Measurements from ENCODE around the gene TMEM258. TPM values are rescaled to one million over a fixed set of nuclear protein-coding genes. Genes with fewer than 3 reads are reported as not detected.

Gene TMEM258
- 10 to 100 TPM; 52.4 to 85.2 (median 62.0) TPM for total RNA-seq
- polyA plus RNA-seq = 100 to 1,000 TPM; 122 to 185 (median 125) TPM
- long read RNA-seq, donor 1, transcript TMEM258-204 (4 exons, 575 nt) = major isoform, 122 of 148 reads
- long read RNA-seq, donor 1, partial matches to known transcripts = 24 of 148 reads
- long read RNA-seq, donor 1, other reads (novel, unspliced or antisense) = 0 of 148 reads
- long read RNA-seq, donor 2, transcript TMEM258-204 (4 exons, 575 nt) = major isoform, 111 of 143 reads
- long read RNA-seq, donor 2, partial matches to known transcripts = 31 of 143 reads
- long read RNA-seq, donor 2, other reads (novel, unspliced or antisense) = 0 of 143 reads

DNA sequence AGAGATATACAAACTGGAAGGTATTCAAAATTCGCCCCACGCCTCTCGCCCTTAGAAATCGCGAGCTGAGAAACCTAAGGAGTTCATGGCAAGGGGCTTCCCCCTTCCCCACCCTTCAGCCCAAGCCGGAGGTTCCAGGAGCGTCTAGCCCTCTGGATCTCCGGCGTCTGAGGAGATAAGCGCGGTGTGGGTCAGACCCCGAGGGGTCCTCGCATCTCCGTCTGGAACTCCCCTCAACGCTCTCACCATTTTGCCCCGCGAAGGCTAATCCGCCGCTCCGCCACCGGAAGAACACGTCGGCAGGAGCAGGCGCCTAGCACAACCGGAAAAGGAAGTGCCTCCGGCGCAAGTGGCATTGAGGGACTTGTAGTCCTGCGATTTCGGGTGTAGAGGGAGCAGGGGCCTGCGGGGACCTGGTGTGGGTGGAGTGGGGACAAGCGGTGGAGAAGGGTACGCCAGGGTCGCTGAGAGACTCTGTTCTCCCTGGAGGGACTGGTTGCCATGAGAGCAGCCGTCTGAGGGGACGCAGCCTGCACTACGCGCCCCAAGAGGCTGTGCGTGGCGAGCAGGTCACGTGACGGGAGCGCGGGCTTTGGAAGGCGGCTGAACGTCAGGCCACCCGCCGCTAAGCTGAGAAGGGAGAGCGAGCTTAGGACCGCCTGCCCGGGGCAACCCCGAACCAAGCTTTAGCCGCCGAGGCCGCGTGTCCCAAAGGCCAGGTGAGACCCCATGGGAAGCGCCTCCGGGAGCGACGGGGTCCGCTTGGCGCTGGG lies at the start of gene TMEM258, which contains the start of gene FEN1:
Gene TMEM258, minus strand, starts transcription at position 290 of the 773 bp plus-strand sequence. Its CDS starts 41 bp downstream, at position 249.
Gene FEN1, plus strand, starts transcription at position 602 of the 773 bp plus-strand sequence. CDS start 2,451 bp downstream, outside the sequence.
- DNase-seq = peak; percentile 98
- Histone ChIP-seq H3K27me3 (replicated peaks in 1 of 7) (no peaks in the 10 kb centered on the region), H3K4me1 (peaks cover 10 to 73% (median 29%) of the 10 kb centered on the region in 6 donors), H3K4me3 (peak within 1 kb of the TSS; percentile 65 to 96 (median 81)), H3K36me3 (peaks cover 0 to 48% (median 35%) of the 10 kb centered on the region in 6 donors), H3K9me3 (no peaks in the 10 kb centered on the region), H3K27ac (peak within 1 kb of the TSS; percentile 92 to 99 (median 96))
- intact Hi-C loops (cut with DNase I; ENCODE audit: low total_unique reads) = loop anchor here (10.0 kb wide), 2 partner anchors 102 to 152 kb away; partner anchors contain the start of gene FADS3
- TF ChIP-seq POLR2A (IDR thresholded peaks at IDR 0.05) (peak in 1 of 3 donors; percentile 11), POLR2AphosphoS5 (IDR thresholded peaks at IDR 0.05) (peak; percentile 91 to 96 (median 93))
- TF ChIP-seq, protein P1, sequence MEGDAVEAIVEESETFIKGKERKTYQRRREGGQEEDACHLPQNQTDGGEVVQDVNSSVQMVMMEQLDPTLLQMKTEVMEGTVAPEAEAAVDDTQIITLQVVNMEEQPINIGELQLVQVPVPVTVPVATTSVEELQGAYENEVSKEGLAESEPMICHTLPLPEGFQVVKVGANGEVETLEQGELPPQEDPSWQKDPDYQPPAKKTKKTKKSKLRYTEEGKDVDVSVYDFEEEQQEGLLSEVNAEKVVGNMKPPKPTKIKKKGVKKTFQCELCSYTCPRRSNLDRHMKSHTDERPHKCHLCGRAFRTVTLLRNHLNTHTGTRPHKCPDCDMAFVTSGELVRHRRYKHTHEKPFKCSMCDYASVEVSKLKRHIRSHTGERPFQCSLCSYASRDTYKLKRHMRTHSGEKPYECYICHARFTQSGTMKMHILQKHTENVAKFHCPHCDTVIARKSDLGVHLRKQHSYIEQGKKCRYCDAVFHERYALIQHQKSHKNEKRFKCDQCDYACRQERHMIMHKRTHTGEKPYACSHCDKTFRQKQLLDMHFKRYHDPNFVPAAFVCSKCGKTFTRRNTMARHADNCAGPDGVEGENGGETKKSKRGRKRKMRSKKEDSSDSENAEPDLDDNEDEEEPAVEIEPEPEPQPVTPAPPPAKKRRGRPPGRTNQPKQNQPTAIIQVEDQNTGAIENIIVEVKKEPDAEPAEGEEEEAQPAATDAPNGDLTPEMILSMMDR (IDR thresholded peaks at IDR 0.05 in 8 of 11, conservative IDR thresholded peaks at IDR 0.05 in 3 of 11) = peak in 4 of 11 experiments; percentile 13 to 50 (median 42)
- 0 to 1% (median 0%) methylated on average over 52 to 61 of the region's 61 CpGs for WGBS, 5 donors

DNA sequence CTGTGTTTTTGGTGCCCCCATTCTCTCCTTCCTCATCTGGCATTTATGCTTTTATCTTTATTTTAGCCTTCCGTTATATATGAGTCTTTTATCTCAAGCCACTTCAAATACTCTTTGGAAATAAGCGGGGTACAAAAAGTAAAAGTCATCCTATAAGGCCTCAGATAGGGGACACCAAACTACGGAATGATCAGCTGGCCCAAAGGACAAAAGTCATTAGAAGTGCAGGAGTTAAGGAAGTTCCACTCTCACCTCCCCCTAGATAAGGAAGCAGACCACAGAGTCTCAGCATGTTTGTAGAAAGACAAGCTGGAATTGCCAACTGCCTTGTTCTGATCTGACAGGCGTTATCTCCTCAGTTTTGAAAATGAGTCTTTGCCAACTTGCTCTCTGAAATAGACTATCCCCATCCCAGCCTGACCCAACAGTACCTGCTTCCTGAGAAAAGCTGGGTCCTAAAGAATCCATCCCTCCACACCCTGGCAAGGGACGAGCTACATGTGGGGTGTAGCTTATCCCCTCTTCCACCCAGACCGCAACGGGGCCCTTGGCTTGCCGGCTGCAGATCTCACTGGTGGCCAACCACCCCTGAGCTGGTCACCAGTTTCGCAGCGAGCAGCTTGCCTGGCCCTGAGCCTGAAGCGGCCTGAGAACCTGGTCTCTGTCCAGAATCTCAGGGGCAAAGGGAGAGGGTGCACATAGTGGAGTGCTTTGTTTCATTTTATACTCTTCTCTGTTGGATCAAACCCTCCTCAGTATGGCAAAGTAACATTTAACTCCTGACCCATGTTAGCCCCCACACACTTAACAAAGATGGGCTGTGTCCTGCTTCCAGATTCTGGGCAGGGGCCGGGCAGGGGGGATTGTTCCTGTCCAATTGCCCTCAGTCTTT lies 49.5 kb upstream of the TMEM258 start:
- Histone ChIP-seq H3K9me3 (no peaks in the 10 kb centered on the region), H3K4me1 (no peaks in the 10 kb centered on the region), H3K36me3 (peaks cover 0 to 48% (median 0%) of the 10 kb centered on the region in 6 donors), H3K4me3 (no peak overlapping the region), H3K27me3 (replicated peaks in 1 of 7) (no peaks in the 10 kb centered on the region), H3K27ac (no peak overlapping the region)
- peak; percentile 45 for DNase-seq
- TF ChIP-seq POLR2A (IDR thresholded peaks at IDR 0.05) = no peak
- no peak for TF ChIP-seq POLR2AphosphoS5 (IDR thresholded peaks at IDR 0.05)
- TF ChIP-seq, protein P1 (IDR thresholded peaks at IDR 0.05 in 8 of 11, conservative IDR thresholded peaks at IDR 0.05 in 3 of 11) = no peak
- intact Hi-C loops (cut with DNase I; ENCODE audit: low total_unique reads) = no loop called here
- WGBS, 5 donors = 83 to 91% (median 88%) methylated on average over 12 of the region's 12 CpGs

DNA sequence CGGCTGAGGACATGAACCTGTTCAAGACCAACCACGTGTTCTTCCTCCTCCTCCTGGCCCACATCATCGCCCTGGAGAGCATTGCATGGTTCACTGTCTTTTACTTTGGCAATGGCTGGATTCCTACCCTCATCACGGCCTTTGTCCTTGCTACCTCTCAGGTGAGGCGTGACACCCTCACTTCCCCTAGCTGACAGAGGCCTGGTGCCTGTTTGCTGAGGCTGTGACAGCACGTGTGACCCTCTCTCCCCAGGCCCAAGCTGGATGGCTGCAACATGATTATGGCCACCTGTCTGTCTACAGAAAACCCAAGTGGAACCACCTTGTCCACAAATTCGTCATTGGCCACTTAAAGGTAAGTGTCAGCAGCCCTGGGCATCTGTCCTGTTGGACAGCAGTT lies 48.0 kb upstream of the TMEM258 start:
- Histone ChIP-seq H3K27ac (no peak overlapping the region), H3K4me3 (no peak overlapping the region), H3K9me3 (no peaks in the 10 kb centered on the region), H3K27me3 (replicated peaks in 1 of 7) (no peaks in the 10 kb centered on the region), H3K36me3 (peaks cover 0 to 48% (median 0%) of the 10 kb centered on the region in 6 donors), H3K4me1 (peaks cover 0 to 13% (median 3%) of the 10 kb centered on the region in 6 donors)
- TF ChIP-seq POLR2A (IDR thresholded peaks at IDR 0.05) = no peak
- no peak for TF ChIP-seq POLR2AphosphoS5 (IDR thresholded peaks at IDR 0.05)
- TF ChIP-seq, protein P1 (IDR thresholded peaks at IDR 0.05 in 8 of 11, conservative IDR thresholded peaks at IDR 0.05 in 3 of 11) = no peak
- WGBS, 5 donors = 89 to 95% (median 94%) methylated on average over 7 of the region's 7 CpGs
- DNase-seq = peak; percentile 29
- intact Hi-C loops (cut with DNase I; ENCODE audit: low total_unique reads) = no loop called here
